Liver (tissue), 9 donors: ENCODE measurements around the gene PLA2G4D. TPM values are rescaled to one million over a fixed set of nuclear protein-coding genes. Genes with fewer than 3 reads are reported as not detected.

Experiments
- DNase-seq: peaks from one replicate; pipeline ENCODE4 v3.0.0-alpha.2; 2017; ENCODE audit warnings: low spot score
- H3K27ac ChIP-seq, 2 donors: one replicate each; pipeline ENCODE4 v1.7.0; 2013; ENCODE audit warnings: inconsistent platforms in 2 of 2, low read length in 2 of 2, control low read depth in 1 of 2, low read depth in 1 of 2, mild to moderate bottlenecking in 1 of 2
- H3K27me3 ChIP-seq, 4 donors: one replicate each; pipeline versions ENCODE4 v1.6.1 to v1.7.0; 2013; ENCODE audit warnings: low read length in 3 of 4, inconsistent platforms in 1 of 4, mild to moderate bottlenecking in 1 of 4, moderate library complexity in 1 of 4; ENCODE audit not compliant: control insufficient read depth in 4 of 4, insufficient read depth in 4 of 4
- H3K36me3 ChIP-seq, 4 donors: one replicate each; pipeline versions ENCODE4 v1.6.1 to v1.7.0; 2013; ENCODE audit warnings: low read length in 3 of 4, mild to moderate bottlenecking in 3 of 4, low read depth in 1 of 4, moderate library complexity in 1 of 4; ENCODE audit not compliant: control insufficient read depth in 4 of 4, insufficient read depth in 3 of 4
- H3K4me1 ChIP-seq, 4 donors: one replicate each; pipeline versions ENCODE4 v1.6.1 to v1.7.0; 2013; ENCODE audit warnings: low read length in 3 of 4, mild to moderate bottlenecking in 3 of 4, moderate library complexity in 1 of 4; ENCODE audit not compliant: control insufficient read depth in 4 of 4, insufficient read depth in 4 of 4
- H3K4me3 ChIP-seq, 3 donors: one replicate each; pipeline versions ENCODE4 v1.6.1 to v1.7.0; 2013; ENCODE audit warnings: low read length in 3 of 3, control low read depth in 1 of 3, low read depth in 1 of 3, mild to moderate bottlenecking in 1 of 3
- H3K9ac ChIP-seq, 2 donors: one replicate each; pipeline ENCODE4 v1.7.0; 2013; ENCODE audit warnings: low read length in 2 of 2, mild to moderate bottlenecking in 2 of 2, moderate library complexity in 2 of 2, control low read depth in 1 of 2, low read depth in 1 of 2
- H3K9me3 ChIP-seq, 4 donors: one replicate each; pipeline versions ENCODE4 v1.6.1 to v1.7.0; 2013; ENCODE audit warnings: low read length in 3 of 4; ENCODE audit not compliant: control insufficient read depth in 4 of 4
- CTCF ChIP-seq: fragments of 150-350 bp; IDR thresholded peaks from 2 replicates; pipeline ENCODE4 v1.5.1; 2017; ENCODE audit warnings: improper control_type of control experiment, low read depth, low read length; ENCODE audit not compliant: missing input control
- EGR1 ChIP-seq, 2 donors: IDR thresholded peaks; 2 replicates each; pipeline ENCODE4 v1.6.1; 2016 to 2018; ENCODE audit warnings: antibody characterized with exemption in 2 of 2, low read depth in 2 of 2
- FOXA1 ChIP-seq: IDR thresholded peaks from 2 replicates; pipeline ENCODE4 v1.6.1; 2016; ENCODE audit warnings: antibody characterized with exemption
- GABPA ChIP-seq, 2 donors: IDR thresholded peaks in 1 of 2; conservative IDR thresholded peaks in 1 of 2; 2 replicates each; pipeline ENCODE4 v1.6.1; 2016; ENCODE audit warnings: antibody characterized with exemption in 2 of 2, mild to moderate bottlenecking in 1 of 2, moderate library complexity in 1 of 2
- HNF4A ChIP-seq, 2 donors: conservative IDR thresholded peaks; 2 replicates each; pipeline ENCODE4 v1.6.1; 2016; ENCODE audit warnings: antibody characterized with exemption in 2 of 2, mild to moderate bottlenecking in 2 of 2
- HNF4G ChIP-seq: IDR thresholded peaks from 2 replicates; pipeline ENCODE4 v1.6.1; 2016; ENCODE audit warnings: antibody characterized with exemption
- MAX ChIP-seq: IDR thresholded peaks from 2 replicates; pipeline ENCODE4 v1.6.1; 2016; ENCODE audit warnings: antibody characterized with exemption
- NR2F2 ChIP-seq: IDR thresholded peaks from 2 replicates; pipeline ENCODE4 v1.6.1; 2016; ENCODE audit warnings: antibody characterized with exemption
- RAD21 ChIP-seq, 2 donors: IDR thresholded peaks; 2 replicates each; pipeline ENCODE4 v1.6.1; 2016; ENCODE audit warnings: antibody characterized with exemption in 2 of 2, mild to moderate bottlenecking in 2 of 2
- RXRA ChIP-seq, 2 donors: IDR thresholded peaks; 2 replicates each; pipeline ENCODE4 v1.6.1; 2017 to 2018; ENCODE audit warnings: antibody characterized with exemption in 2 of 2, mild to moderate bottlenecking in 1 of 2
- SP1 ChIP-seq: IDR thresholded peaks from 2 replicates; pipeline ENCODE4 v1.6.1; 2018; ENCODE audit warnings: antibody characterized with exemption, mild to moderate bottlenecking
- TAF1 ChIP-seq: conservative IDR thresholded peaks from 2 replicates; pipeline ENCODE4 v1.6.1; 2016; ENCODE audit warnings: antibody characterized with exemption, mild to moderate bottlenecking
- YY1 ChIP-seq: IDR thresholded peaks from 2 replicates; pipeline ENCODE4 v1.6.1; 2016; ENCODE audit warnings: antibody characterized with exemption, mild to moderate bottlenecking
- WGBS: extraction: QIAGEN DNeasy Blood & Tissue Kit; methylation state at CpG from one replicate; pipeline ENCODE4 v1.1.7; 2013; 5-methylcytosine and 5-hydroxymethylcytosine counted together
- polyA plus RNA-seq, 2 donors: library from polyadenylated mRNA; stranded (reverse) in 1 of 2; unstranded in 1 of 2; fragments of 200-250 nt in 1 of 2; fragments of >200 nt in 1 of 2; fragmentation: Nextera tagmentation in 1 of 2; extraction: Ambion mirVana in 1 of 2; gene quantifications; one replicate each; pipeline versions ENCODE4 v1.2.1 to v1.2.3, GENCODE V29; 2013 to 2015
- total RNA-seq, 2 donors: library from RNA; depleted of rRNA; stranded (reverse); fragments of >200 nt; gene quantifications; one replicate each; pipeline ENCODE4 v1.2.3, GENCODE V29; 2014
- TF ChIP-seq, protein P1 (sequence below): IDR thresholded peaks from 2 replicates; pipeline ENCODE4 v1.6.1; 2016; ENCODE audit warnings: antibody characterized with exemption
- TF ChIP-seq, protein P2 (sequence below): IDR thresholded peaks from 2 replicates; pipeline ENCODE4 v1.6.1; 2016; ENCODE audit warnings: antibody characterized with exemption
- donor health status: healthy.
- donor health status: healthy.
- donor health status: healthy.
- donor health status: healthy.
- donor health status: healthy.

The PLA2G4D gene
- total and polyA plus RNA-seq, 4 donors = not detected

DNA sequence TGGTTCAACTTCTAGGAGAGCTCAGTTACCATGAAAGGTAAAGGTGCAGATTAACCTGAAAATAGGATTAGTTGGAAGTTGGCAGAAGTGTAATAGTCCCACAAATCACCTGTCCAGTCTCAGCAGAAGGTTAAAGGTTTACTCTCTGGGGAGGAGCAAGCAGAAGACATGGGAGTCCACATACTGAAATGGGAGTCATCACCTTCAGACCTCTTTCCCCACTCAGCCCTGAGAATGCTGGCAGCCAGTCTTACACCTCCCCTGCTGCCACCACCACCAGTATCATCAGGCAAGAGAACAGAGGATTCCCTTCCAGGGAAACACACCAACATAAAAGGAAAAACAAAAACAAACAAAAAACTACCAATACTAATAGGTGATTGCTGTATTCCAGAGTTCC lies 13.8 kb upstream of the PLA2G4D start:
- no peak overlapping the region for H3K27ac ChIP-seq
- H3K27me3 ChIP-seq = no peaks in the 10 kb centered on the region
- H3K4me3 ChIP-seq = no peak overlapping the region
- H3K4me1 ChIP-seq = no peaks in the 10 kb centered on the region
- H3K9ac ChIP-seq = no peak overlapping the region
- no peak for DNase-seq
- no peaks in the 10 kb centered on the region for H3K36me3 ChIP-seq
- no peak for TF ChIP-seq HNF4G
- TF ChIP-seq HNF4A (conservative IDR thresholded peaks at IDR 0.05) = no peak
- TF ChIP-seq SP1 = no peak
- TF ChIP-seq TAF1 = no peak
- TF ChIP-seq RXRA (IDR thresholded peaks at IDR 0.05) = no peak
- no peak for TF ChIP-seq YY1
- no peak for TF ChIP-seq FOXA1
- no peak for TF ChIP-seq GABPA (IDR thresholded peaks at IDR 0.05 in 1 of 2, conservative IDR thresholded peaks at IDR 0.05 in 1 of 2)
- TF ChIP-seq, protein P1, sequence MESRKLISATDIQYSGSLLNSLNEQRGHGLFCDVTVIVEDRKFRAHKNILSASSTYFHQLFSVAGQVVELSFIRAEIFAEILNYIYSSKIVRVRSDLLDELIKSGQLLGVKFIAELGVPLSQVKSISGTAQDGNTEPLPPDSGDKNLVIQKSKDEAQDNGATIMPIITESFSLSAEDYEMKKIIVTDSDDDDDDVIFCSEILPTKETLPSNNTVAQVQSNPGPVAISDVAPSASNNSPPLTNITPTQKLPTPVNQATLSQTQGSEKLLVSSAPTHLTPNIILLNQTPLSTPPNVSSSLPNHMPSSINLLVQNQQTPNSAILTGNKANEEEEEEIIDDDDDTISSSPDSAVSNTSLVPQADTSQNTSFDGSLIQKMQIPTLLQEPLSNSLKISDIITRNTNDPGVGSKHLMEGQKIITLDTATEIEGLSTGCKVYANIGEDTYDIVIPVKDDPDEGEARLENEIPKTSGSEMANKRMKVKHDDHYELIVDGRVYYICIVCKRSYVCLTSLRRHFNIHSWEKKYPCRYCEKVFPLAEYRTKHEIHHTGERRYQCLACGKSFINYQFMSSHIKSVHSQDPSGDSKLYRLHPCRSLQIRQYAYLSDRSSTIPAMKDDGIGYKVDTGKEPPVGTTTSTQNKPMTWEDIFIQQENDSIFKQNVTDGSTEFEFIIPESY = no peak
- no peak for TF ChIP-seq EGR1 (IDR thresholded peaks at IDR 0.05; ENCODE audit: low read depth in 2 of 2)
- no peak for TF ChIP-seq MAX
- H3K9me3 ChIP-seq = no peaks in the 10 kb centered on the region

DNA sequence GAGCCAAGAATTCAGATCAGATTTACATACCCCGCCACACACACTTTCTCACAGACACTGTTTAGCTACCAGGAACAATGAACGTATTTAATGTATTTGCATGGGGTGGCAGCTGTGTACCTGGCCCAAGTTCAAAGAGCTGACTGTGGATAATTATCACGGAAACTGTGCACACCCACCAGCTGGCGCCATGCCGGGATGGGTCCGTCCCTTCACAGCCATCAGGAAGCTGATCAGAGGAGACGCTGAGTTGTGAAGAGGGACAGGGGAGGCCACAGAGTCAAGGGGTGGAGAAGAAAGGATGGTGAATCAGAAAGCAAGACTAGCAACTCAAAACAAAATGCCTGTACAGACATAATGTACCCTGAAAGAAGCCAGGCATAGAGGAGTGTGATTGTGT lies 13.1 kb upstream of the PLA2G4D start:
- no peaks in the 10 kb centered on the region for H3K4me1 ChIP-seq
- no peak overlapping the region for H3K4me3 ChIP-seq
- H3K9ac ChIP-seq = no peak overlapping the region
- TF ChIP-seq, protein P2, sequence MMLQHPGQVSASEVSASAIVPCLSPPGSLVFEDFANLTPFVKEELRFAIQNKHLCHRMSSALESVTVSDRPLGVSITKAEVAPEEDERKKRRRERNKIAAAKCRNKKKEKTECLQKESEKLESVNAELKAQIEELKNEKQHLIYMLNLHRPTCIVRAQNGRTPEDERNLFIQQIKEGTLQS = no peak
- no peak for TF ChIP-seq FOXA1
- TF ChIP-seq, protein P1 = no peak
- no peak for TF ChIP-seq RXRA (IDR thresholded peaks at IDR 0.05)
- no peak for TF ChIP-seq RAD21 (IDR thresholded peaks at IDR 0.05)
- no peak for TF ChIP-seq TAF1
- TF ChIP-seq GABPA (IDR thresholded peaks at IDR 0.05 in 1 of 2, conservative IDR thresholded peaks at IDR 0.05 in 1 of 2) = no peak
- no peak for DNase-seq
- H3K27me3 ChIP-seq = no peaks in the 10 kb centered on the region
- no peaks in the 10 kb centered on the region for H3K9me3 ChIP-seq
- 57% methylated on average over 7 of the region's 7 CpGs for WGBS
- no peaks in the 10 kb centered on the region for H3K36me3 ChIP-seq
- no peak overlapping the region for H3K27ac ChIP-seq

DNA sequence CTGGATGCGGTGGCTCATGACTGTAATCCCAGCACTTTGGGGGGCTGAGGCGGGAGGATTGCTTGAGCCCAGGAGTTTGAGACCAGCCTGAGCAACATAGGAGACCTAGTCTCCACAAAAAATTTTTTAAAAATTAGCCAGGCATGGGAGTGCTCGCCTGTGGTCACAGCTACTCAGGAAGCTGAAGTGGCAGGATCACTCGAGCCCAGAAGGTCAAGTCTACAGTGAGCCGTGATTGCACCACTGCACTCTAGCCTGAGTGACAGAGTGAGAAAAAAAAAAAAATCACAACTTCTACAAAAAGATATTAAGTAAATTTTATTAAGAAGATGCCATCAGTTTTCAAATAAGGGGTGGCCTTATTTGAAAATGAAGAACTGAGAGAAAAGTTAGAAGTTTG lies 11.9 kb upstream of the PLA2G4D start:
- no peak for DNase-seq
- no peaks in the 10 kb centered on the region for H3K27me3 ChIP-seq
- no peak overlapping the region for H3K4me3 ChIP-seq
- H3K9me3 ChIP-seq = no peaks in the 10 kb centered on the region
- H3K9ac ChIP-seq = no peak overlapping the region
- no peaks in the 10 kb centered on the region for H3K4me1 ChIP-seq
- WGBS = 67% methylated on average over 5 of the region's 5 CpGs
- no peak overlapping the region for H3K27ac ChIP-seq
- no peaks in the 10 kb centered on the region for H3K36me3 ChIP-seq
- no peak for TF ChIP-seq FOXA1
- TF ChIP-seq, protein P1 = no peak
- TF ChIP-seq HNF4G = no peak
- TF ChIP-seq RXRA (IDR thresholded peaks at IDR 0.05) = no peak
- TF ChIP-seq HNF4A (conservative IDR thresholded peaks at IDR 0.05) = no peak
- TF ChIP-seq SP1 = no peak
- TF ChIP-seq, protein P2 = no peak
- no peak for TF ChIP-seq NR2F2
- TF ChIP-seq CTCF = no peak
- no peak for TF ChIP-seq RAD21 (IDR thresholded peaks at IDR 0.05)
- no peak for TF ChIP-seq MAX
- no peak for TF ChIP-seq GABPA (IDR thresholded peaks at IDR 0.05 in 1 of 2, conservative IDR thresholded peaks at IDR 0.05 in 1 of 2)
- TF ChIP-seq EGR1 (IDR thresholded peaks at IDR 0.05; ENCODE audit: low read depth in 2 of 2) = no peak
